H1 (cell line): Measurements from ENCODE around the gene TNS3. TPM values are rescaled to one million over a fixed set of nuclear protein-coding genes. Genes with fewer than 3 reads are reported as not detected.

ENCODE experiments used
- CTCF ChIA-PET: fragments of 300-600 bp; sonication (Branson Sonifier 250); formaldehyde crosslinking; loops from one replicate; lab custom pipeline; 2021; ENCODE audit not compliant: partially characterized antibody; lab: Charles Lee
- POLR2A ChIA-PET: fragments of 300-600 bp; sonication (Branson Sonifier 250); formaldehyde crosslinking; loops from one replicate; lab custom pipeline; 2021; ENCODE audit warnings: inconsistent platforms; ENCODE audit not compliant: partially characterized antibody; lab: Charles Lee
- DNase-seq, 2 experiments: peaks; one replicate each; pipeline versions ENCODE4 v3.0.0 to v3.0.0-alpha.2; 2010 to 2022; ENCODE audit warnings: low spot score in 2 of 2, low read depth in 1 of 2, mixed read lengths in 1 of 2
- FAIRE-seq: peaks from 2 replicates; lab custom pipeline; 2011; peaks lifted over from hg19 to GRCh38; lab: Jason Lieb, UNC
- H2AFZ ChIP-seq: 2 replicates; pipeline ENCODE4 v1.8.1; 2012; ENCODE audit warnings: low read length, inconsistent platforms
- H2AK5ac ChIP-seq: 2 replicates; pipeline ENCODE4 v1.6.1; 2013; ENCODE audit warnings: low read depth, low read length
- H2BK120ac ChIP-seq: replicated peaks from 2 replicates; pipeline ENCODE3; 2013; ENCODE audit warnings: low read depth, low read length, inconsistent platforms
- H2BK12ac ChIP-seq: 2 replicates; pipeline ENCODE4 v1.6.1; 2013; ENCODE audit warnings: low read depth, low read length
- H2BK15ac ChIP-seq: 2 replicates; pipeline ENCODE4 v1.6.1; 2013; ENCODE audit warnings: low read length
- H2BK20ac ChIP-seq: 2 replicates; pipeline ENCODE4 v1.6.1; 2013; ENCODE audit warnings: low read length
- H2BK5ac ChIP-seq: 2 replicates; pipeline ENCODE4 v1.6.1; 2013; ENCODE audit warnings: low read depth, low read length
- H3K14ac ChIP-seq: 2 replicates; pipeline ENCODE4 v1.6.1; 2013; ENCODE audit warnings: inconsistent platforms; ENCODE audit not compliant: insufficient read length
- H3K18ac ChIP-seq: 2 replicates; pipeline ENCODE4 v1.6.1; 2013; ENCODE audit warnings: low read length; ENCODE audit errors: extremely low read depth
- H3K23ac ChIP-seq: 2 replicates; pipeline ENCODE4 v1.6.1; 2013; ENCODE audit warnings: inconsistent platforms; ENCODE audit not compliant: insufficient read length
- H3K23me2 ChIP-seq: 2 replicates; pipeline ENCODE4 v1.6.1; 2013; ENCODE audit warnings: low read depth, low read length
- H3K27ac ChIP-seq: 2 replicates; pipeline ENCODE4 v1.6.1; 2011; ENCODE audit warnings: low read depth, low read length, inconsistent platforms
- H3K27me3 ChIP-seq, 4 experiments: replicated peaks in 1 of 4; 1 replicate in 1 of 4; 2 replicates in 3 of 4; pipeline versions ENCODE4 v1.6.1 to v1.8.1; 2011 to 2013; ENCODE audit warnings: low read length in 3 of 4, mild to moderate bottlenecking in 3 of 4, inconsistent platforms in 2 of 4, mixed read lengths in 2 of 4, moderate library complexity in 1 of 4; ENCODE audit not compliant: control insufficient read depth in 3 of 4, insufficient read depth in 3 of 4; ENCODE audit errors: extremely low read depth in 1 of 4
- H3K36me3 ChIP-seq, 4 experiments: 2 replicates each; pipeline versions ENCODE4 v1.6.1 to v1.8.1; 2011 to 2013; ENCODE audit warnings: mild to moderate bottlenecking in 4 of 4, low read length in 3 of 4, moderate library complexity in 2 of 4, control low read depth in 1 of 4, inconsistent platforms in 1 of 4; ENCODE audit not compliant: insufficient read depth in 4 of 4, control insufficient read depth in 2 of 4
- H3K4ac ChIP-seq: replicated peaks from 2 replicates; pipeline ENCODE3; 2013; ENCODE audit warnings: low read length, low read depth, mixed read lengths, inconsistent platforms; ENCODE audit not compliant: insufficient read length
- H3K4me1 ChIP-seq, 4 experiments: replicated peaks in 1 of 4; 1 replicate in 1 of 4; 2 replicates in 3 of 4; pipeline versions ENCODE4 v1.6.1 to v1.8.1; 2011 to 2013; ENCODE audit warnings: low read length in 3 of 4, inconsistent platforms in 2 of 4, mixed read lengths in 1 of 4; ENCODE audit not compliant: insufficient read depth in 4 of 4, control insufficient read depth in 3 of 4
- H3K4me2 ChIP-seq, 2 experiments: 2 replicates each; pipeline versions ENCODE4 v1.6.1 to v1.8.1; 2011 to 2013; ENCODE audit warnings: low read depth in 2 of 2, low read length in 2 of 2, control low read depth in 1 of 2, inconsistent platforms in 1 of 2, mild to moderate bottlenecking in 1 of 2; ENCODE audit not compliant: insufficient read depth in 1 of 2
- H3K4me3 ChIP-seq, 4 experiments: fragments of 200-600, 300-600 bp in 1 of 4; sonication (generic), shearing (Covaris generic), sonication (Bioruptor Twin) in 1 of 4; 2 replicates each; pipeline versions ENCODE4 v1.5.1 to v1.8.1; 2011 to 2016; ENCODE audit warnings: low read length in 4 of 4, low read depth in 3 of 4, control low read depth in 2 of 4, inconsistent platforms in 2 of 4, mild to moderate bottlenecking in 2 of 4, mixed read lengths in 1 of 4, moderate library complexity in 1 of 4; ENCODE audit not compliant: insufficient read depth in 2 of 4; ENCODE audit errors: extremely low read depth in 1 of 4
- H3K56ac ChIP-seq: replicated peaks from 2 replicates; pipeline ENCODE3; 2013; ENCODE audit warnings: low read depth, mild to moderate bottlenecking, mixed read lengths, low read length, inconsistent platforms; ENCODE audit not compliant: insufficient read length
- H3K79me1 ChIP-seq: 2 replicates; pipeline ENCODE4 v1.6.1; 2013; ENCODE audit warnings: low read depth, low read length, control low read depth
- H3K79me2 ChIP-seq, 2 experiments: 2 replicates each; pipeline versions ENCODE4 v1.6.1 to v1.8.1; 2012 to 2013; ENCODE audit warnings: low read length in 2 of 2, mild to moderate bottlenecking in 2 of 2, inconsistent platforms in 1 of 2; ENCODE audit not compliant: insufficient read depth in 2 of 2, control insufficient read depth in 1 of 2
- H3K9ac ChIP-seq, 4 experiments: replicated peaks in 1 of 4; 1 replicate in 1 of 4; 2 replicates in 3 of 4; pipeline versions ENCODE4 v1.6.1 to v1.8.1; 2011 to 2013; ENCODE audit warnings: low read depth in 3 of 4, low read length in 3 of 4, control low read depth in 2 of 4, mild to moderate bottlenecking in 2 of 4, moderate library complexity in 2 of 4, inconsistent platforms in 1 of 4; ENCODE audit errors: extremely low read depth in 1 of 4
- H3K9me3 ChIP-seq, 2 experiments: 2 replicates each; pipeline versions ENCODE4 v1.6.1 to v1.8.1; 2012 to 2013; ENCODE audit warnings: mild to moderate bottlenecking in 2 of 2, moderate library complexity in 2 of 2, control low read depth in 1 of 2, inconsistent platforms in 1 of 2, low read depth in 1 of 2, low read length in 1 of 2, mixed read lengths in 1 of 2; ENCODE audit not compliant: insufficient read depth in 2 of 2
- H4K20me1 ChIP-seq, 2 experiments: replicated peaks in 1 of 2; 2 replicates each; pipeline versions ENCODE3 to v1.8.1; 2011 to 2013; ENCODE audit warnings: inconsistent platforms in 2 of 2, low read length in 2 of 2, mild to moderate bottlenecking in 1 of 2; ENCODE audit not compliant: insufficient read depth in 2 of 2, control insufficient read depth in 1 of 2
- H4K5ac ChIP-seq: 2 replicates; pipeline ENCODE4 v1.6.1; 2013; ENCODE audit warnings: low read length, low read depth, mixed read lengths, inconsistent platforms; ENCODE audit not compliant: insufficient read length
- H4K8ac ChIP-seq: 2 replicates; pipeline ENCODE4 v1.8.0; 2013; ENCODE audit warnings: mild to moderate bottlenecking, moderate library complexity, low read length, inconsistent platforms; ENCODE audit not compliant: insufficient read depth; ENCODE audit errors: extremely low read depth
- H4K91ac ChIP-seq: replicated peaks from 2 replicates; pipeline ENCODE3; 2013; ENCODE audit warnings: low read length, mixed read lengths, inconsistent platforms; ENCODE audit not compliant: insufficient read length
- CTBP2 ChIP-seq: IDR thresholded peaks from 2 replicates; pipeline ENCODE4 v1.7.0; 2011; ENCODE audit warnings: borderline replicate concordance, mild to moderate bottlenecking, moderate library complexity, mixed read lengths, low read length; ENCODE audit not compliant: insufficient read depth, insufficient read length
- GABPA ChIP-seq: IDR thresholded peaks from 2 replicates; pipeline ENCODE4 v1.6.1; 2011; ENCODE audit warnings: mild to moderate bottlenecking, low read length, moderate library complexity, borderline replicate concordance; ENCODE audit not compliant: insufficient read depth
- KDM4A ChIP-seq: IDR thresholded peaks from one replicate; pipeline ENCODE4 v1.7.1; 2012; ENCODE audit warnings: low read depth, mild to moderate bottlenecking, moderate library complexity, low read length, inconsistent platforms; ENCODE audit not compliant: severe bottlenecking
- SAP30 ChIP-seq: fragments of 300-600 bp; sonication (generic); IDR thresholded peaks from 2 replicates; pipeline ENCODE4 v1.7.1; 2012; ENCODE audit warnings: low read length, moderate library complexity, mild to moderate bottlenecking, inconsistent platforms; ENCODE audit not compliant: insufficient read depth, insufficient replicate concordance
- SIX5 ChIP-seq: IDR thresholded peaks from 2 replicates; pipeline ENCODE4 v1.6.1; 2011; ENCODE audit warnings: mild to moderate bottlenecking, low read depth, low read length
- WGBS, 2 experiments: shearing (Covaris generic) in 1 of 2; methylation state at CpG; one replicate each; pipeline versions ENCODE4 v1.1.6 to v1.1.7; 2013 to 2015; ENCODE audit warnings: low lambda C conversion rate in 2 of 2, mixed read lengths in 2 of 2, inconsistent platforms in 1 of 2, low coverage in 1 of 2, missing lambda C conversion rate in 1 of 2; ENCODE audit not compliant: insufficient replicate concordance in 2 of 2, insufficient coverage in 1 of 2, insufficient read length in 1 of 2; ENCODE audit errors: extremely low coverage in 1 of 2, missing lambda C conversion rate in 1 of 2; 5-methylcytosine and 5-hydroxymethylcytosine counted together
- polyA plus RNA-seq, 7 experiments: library from polyadenylated mRNA; depleted of rRNA in 3 of 7; stranded (reverse) in 5 of 7; unstranded in 2 of 7; fragments of >200 nt in 5 of 7; fragments of 200-250 nt in 2 of 7; gene quantifications; 1 replicate in 5 of 7; 2 replicates in 1 of 7; 4 replicates in 1 of 7; pipeline versions ENCODE4 v1.2.1 to v1.2.3, GENCODE V29; 2011 to 2013; ENCODE audit warnings: missing spikeins in 2 of 7, mixed read lengths in 2 of 7
- total RNA-seq: library from RNA; stranded (reverse); fragmentation: NEBNext Ultra II Directional; extraction: Animal tissue kit (Norgen Biotek cat#: 25700); gene quantifications from 2 replicates; pipeline ENCODE4 v1.2.1, GENCODE V29; 2021
- TF ChIP-seq, protein P1 (sequence below): IDR thresholded peaks from 2 replicates; pipeline ENCODE4 v1.6.1; 2012; ENCODE audit warnings: low read length, inconsistent platforms

Gene TNS3
- total and polyA plus RNA-seq, 2 of the 8 experiments (the other 6 are each of a cell fraction or from before 2014, with no cell fraction given) = 11.9 to 24.2 TPM

DNA sequence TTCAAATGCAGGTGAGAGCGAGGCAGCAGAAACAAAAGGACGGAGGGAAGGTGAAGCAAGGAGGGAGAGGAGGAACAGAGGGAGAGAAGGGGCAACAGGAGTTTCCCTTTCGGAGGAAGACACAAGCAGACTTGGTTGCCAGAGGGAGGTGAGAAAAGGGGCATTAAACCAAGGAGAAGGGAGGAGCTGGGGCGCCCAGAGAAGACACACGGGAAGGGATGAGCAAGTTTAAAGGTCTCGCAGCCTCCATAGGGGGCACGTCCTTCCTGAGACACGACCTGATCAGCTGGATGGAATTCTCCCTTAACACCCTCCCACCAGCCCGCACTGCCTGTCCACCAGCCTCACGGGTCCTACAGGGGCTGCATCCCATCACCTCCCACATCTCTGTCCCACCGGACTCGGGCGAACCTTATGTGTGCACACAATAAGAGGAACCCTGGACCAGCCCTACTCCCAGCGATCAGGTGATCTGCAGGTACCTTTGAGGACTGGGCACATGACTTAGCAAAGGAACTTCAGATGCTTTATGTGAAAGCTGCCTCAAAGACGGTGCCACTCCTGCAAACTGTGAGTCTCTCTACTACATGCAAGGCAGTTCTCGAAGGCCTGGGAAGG lies 251.2 kb downstream of the TNS3 start:
- WGBS, 2 experiments = 88% methylated on average over 16 of the region's 16 CpGs; no CpG with 5 or more reads in 1 of the 2 experiments
- CTCF ChIA-PET = interaction anchor here (1.1 to 2.5 kb wide), 2 partner anchors 30 to 64 kb away, joined by 4 to 8 read pairs; no protein-coding TSS in a partner anchor
- Histone ChIP-seq H3K23ac (no peak overlapping the region), H3K27ac (no peak overlapping the region), H3K9ac (no peak overlapping the region), H3K4me2 (no peak overlapping the region), H2BK12ac (peak overlapping the region; percentile 4; the same call in 1 of the 2 replicates), H2BK5ac (no peak overlapping the region; the same call in 1 of the 2 replicates), H3K79me2 (no peaks in the 10 kb centered on the region), H2AFZ (no peak overlapping the region), H3K4ac (no peak overlapping the region), H3K4me1 (peaks cover 23 to 46% (median 31%) of the 10 kb centered on the region in 4 experiments), H4K5ac (no peak overlapping the region), H2BK120ac (no peak overlapping the region), H3K4me3 (no peak overlapping the region), H3K14ac (no peak overlapping the region), H3K79me1 (no peaks in the 10 kb centered on the region), H3K9me3 (no peaks in the 10 kb centered on the region), H3K18ac (no peak overlapping the region), H4K20me1 (no peaks in the 10 kb centered on the region), H3K23me2 (no peaks in the 10 kb centered on the region), H4K91ac (peak overlapping the region; percentile 58), H3K36me3 (no peaks in the 10 kb centered on the region), H2AK5ac (peak overlapping the region; percentile 47; the same call in 1 of the 2 replicates)
- POLR2A ChIA-PET = interaction anchor here (0.7 kb wide), 1 partner anchor 50 kb away, joined by 3 read pairs; no protein-coding TSS in a partner anchor
- no peak for FAIRE-seq
- TF ChIP-seq CTBP2 (no peak), KDM4A (no peak), GABPA (no peak), SAP30 (no peak), SIX5 (no peak)
- TF ChIP-seq, protein P1, sequence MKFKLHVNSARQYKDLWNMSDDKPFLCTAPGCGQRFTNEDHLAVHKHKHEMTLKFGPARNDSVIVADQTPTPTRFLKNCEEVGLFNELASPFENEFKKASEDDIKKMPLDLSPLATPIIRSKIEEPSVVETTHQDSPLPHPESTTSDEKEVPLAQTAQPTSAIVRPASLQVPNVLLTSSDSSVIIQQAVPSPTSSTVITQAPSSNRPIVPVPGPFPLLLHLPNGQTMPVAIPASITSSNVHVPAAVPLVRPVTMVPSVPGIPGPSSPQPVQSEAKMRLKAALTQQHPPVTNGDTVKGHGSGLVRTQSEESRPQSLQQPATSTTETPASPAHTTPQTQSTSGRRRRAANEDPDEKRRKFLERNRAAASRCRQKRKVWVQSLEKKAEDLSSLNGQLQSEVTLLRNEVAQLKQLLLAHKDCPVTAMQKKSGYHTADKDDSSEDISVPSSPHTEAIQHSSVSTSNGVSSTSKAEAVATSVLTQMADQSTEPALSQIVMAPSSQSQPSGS = no peak
- TF ChIP-seq, all 59 proteins: peak for 0
- H2BK15ac ChIP-seq = no peak overlapping the region
- no peaks in the 10 kb centered on the region for H3K27me3 ChIP-seq
- H2BK20ac ChIP-seq = no peak overlapping the region
- no peak overlapping the region for H3K56ac ChIP-seq
- DNase-seq = peak in 1 of 2 experiments; percentile 39
- no peak overlapping the region for H4K8ac ChIP-seq
